ENCODE measurements around the gene CBX3.
A peak's percentile ranks its signal among the peaks of the same experiment; 100 is the strongest.

The CBX3 gene

DNA sequence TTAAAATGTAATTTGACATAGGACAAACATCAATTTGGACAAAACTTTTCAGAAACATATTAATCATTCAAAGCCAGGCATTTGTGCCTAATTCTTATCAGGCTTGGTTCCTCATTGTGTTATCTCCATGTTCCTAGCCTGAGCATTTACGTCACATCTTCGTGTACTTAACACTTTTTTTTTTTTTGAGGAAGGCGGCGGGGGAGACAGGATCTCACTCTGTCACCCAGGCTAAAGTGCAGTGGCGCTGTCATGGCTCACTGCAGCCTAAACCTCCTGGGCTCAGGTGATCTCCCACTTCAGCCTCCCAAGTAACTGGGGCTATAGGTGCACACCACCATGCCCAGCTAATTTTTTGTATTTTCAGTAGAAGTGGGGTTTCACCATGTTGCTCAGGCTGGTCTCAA is 20.8 kb upstream of the CBX3 start:
- Histone ChIP-seq H3K36me3 (ENCODE audit: insufficient read depth, low read length) (peaks cover 33% of the 10 kb centered on the region; the same call in 1 of the 2 replicates), H4K20me1 (ENCODE audit: insufficient read depth, low read length) (no peaks in the 10 kb centered on the region), H2AFZ (ENCODE audit: low read length) (no peak overlapping the region), H3K27ac (ENCODE audit: low read depth, low read length, poor library complexity, severe bottlenecking) (peak overlapping the region; percentile 59), H3K9ac (ENCODE audit: low read length) (no peak overlapping the region), H3K4me3 (ENCODE audit: low read depth, low read length, poor library complexity, severe bottlenecking) (no peak overlapping the region), H3K4me1 (ENCODE audit: insufficient read depth, low read length, severe bottlenecking) (no peaks in the 10 kb centered on the region), H3K4me2 (ENCODE audit: low read length) (no peak overlapping the region), H3K9me2 (ENCODE audit: low read depth, low read length) (no peaks in the 10 kb centered on the region), H3F3A (ENCODE audit: insufficient read depth, low read length) (peaks cover 30% of the 10 kb centered on the region), H3K79me2 (ENCODE audit: insufficient read depth, low read length) (no peaks in the 10 kb centered on the region), H3K27me3 (ENCODE audit: insufficient read depth, low read length) (no peaks in the 10 kb centered on the region), H3K9me3 (ENCODE audit: low read length) (no peaks in the 10 kb centered on the region)
- TF ChIP-seq EZH2 (IDR thresholded peaks at IDR 0.05; ENCODE audit: borderline replicate concordance, low read length): no peak
- TF ChIP-seq, protein P1, sequence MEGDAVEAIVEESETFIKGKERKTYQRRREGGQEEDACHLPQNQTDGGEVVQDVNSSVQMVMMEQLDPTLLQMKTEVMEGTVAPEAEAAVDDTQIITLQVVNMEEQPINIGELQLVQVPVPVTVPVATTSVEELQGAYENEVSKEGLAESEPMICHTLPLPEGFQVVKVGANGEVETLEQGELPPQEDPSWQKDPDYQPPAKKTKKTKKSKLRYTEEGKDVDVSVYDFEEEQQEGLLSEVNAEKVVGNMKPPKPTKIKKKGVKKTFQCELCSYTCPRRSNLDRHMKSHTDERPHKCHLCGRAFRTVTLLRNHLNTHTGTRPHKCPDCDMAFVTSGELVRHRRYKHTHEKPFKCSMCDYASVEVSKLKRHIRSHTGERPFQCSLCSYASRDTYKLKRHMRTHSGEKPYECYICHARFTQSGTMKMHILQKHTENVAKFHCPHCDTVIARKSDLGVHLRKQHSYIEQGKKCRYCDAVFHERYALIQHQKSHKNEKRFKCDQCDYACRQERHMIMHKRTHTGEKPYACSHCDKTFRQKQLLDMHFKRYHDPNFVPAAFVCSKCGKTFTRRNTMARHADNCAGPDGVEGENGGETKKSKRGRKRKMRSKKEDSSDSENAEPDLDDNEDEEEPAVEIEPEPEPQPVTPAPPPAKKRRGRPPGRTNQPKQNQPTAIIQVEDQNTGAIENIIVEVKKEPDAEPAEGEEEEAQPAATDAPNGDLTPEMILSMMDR (IDR thresholded peaks at IDR 0.05; ENCODE audit: low read length): no peak

DNA sequence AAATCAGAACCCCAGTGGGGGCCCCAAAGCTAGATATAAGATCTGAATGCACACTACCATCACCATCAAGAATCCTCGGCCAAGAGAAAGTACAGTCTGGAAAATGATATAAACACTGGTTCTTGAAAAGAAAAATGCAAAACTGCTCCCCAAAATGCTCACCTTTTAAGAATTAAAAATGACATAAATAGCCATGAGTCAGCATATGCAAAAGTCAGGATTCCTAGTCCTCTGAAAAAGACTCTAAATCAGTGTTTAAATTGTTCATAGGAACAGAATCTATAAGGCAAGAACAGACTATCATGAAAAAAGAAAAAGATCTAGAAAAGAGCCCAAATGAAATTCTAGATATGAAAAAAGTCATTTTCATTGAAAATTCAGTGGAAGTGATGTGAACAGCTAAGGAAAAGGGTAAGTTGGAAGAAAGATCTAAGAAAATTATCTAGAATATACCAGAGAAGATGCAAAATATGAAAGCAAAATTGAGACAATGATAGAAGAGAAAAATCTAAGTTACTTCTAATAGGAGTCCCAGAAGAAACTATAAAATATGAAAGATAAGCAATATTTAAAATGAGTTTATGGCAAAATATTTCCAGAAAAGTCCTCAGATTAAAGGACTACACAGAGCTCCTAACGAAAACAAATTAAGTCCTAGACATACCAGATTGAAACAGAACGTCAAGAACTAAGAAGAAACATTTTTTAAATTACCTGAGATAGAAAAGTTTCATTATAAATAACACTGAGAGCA is 19.9 kb upstream of the CBX3 start:
- Histone ChIP-seq H3K4me2 (ENCODE audit: low read length) (no peak overlapping the region), H3F3A (ENCODE audit: insufficient read depth, low read length) (peaks cover 37% of the 10 kb centered on the region), H3K27ac (ENCODE audit: low read depth, low read length, poor library complexity, severe bottlenecking) (peak overlapping the region; percentile 59), H3K36me3 (ENCODE audit: insufficient read depth, low read length) (peaks cover 34% of the 10 kb centered on the region; the same call in 1 of the 2 replicates), H3K9me3 (ENCODE audit: low read length) (no peaks in the 10 kb centered on the region), H4K20me1 (ENCODE audit: insufficient read depth, low read length) (no peaks in the 10 kb centered on the region), H2AFZ (ENCODE audit: low read length) (no peak overlapping the region), H3K9ac (ENCODE audit: low read length) (no peak overlapping the region), H3K79me2 (ENCODE audit: insufficient read depth, low read length) (no peaks in the 10 kb centered on the region), H3K9me2 (ENCODE audit: low read depth, low read length) (no peaks in the 10 kb centered on the region), H3K4me3 (ENCODE audit: low read depth, low read length, poor library complexity, severe bottlenecking) (no peak overlapping the region), H3K27me3 (ENCODE audit: insufficient read depth, low read length) (no peaks in the 10 kb centered on the region), H3K4me1 (ENCODE audit: insufficient read depth, low read length, severe bottlenecking) (no peaks in the 10 kb centered on the region)
- TF ChIP-seq, protein P1 (IDR thresholded peaks at IDR 0.05; ENCODE audit: low read length): no peak
- TF ChIP-seq EZH2 (IDR thresholded peaks at IDR 0.05; ENCODE audit: borderline replicate concordance, low read length): no peak

DNA sequence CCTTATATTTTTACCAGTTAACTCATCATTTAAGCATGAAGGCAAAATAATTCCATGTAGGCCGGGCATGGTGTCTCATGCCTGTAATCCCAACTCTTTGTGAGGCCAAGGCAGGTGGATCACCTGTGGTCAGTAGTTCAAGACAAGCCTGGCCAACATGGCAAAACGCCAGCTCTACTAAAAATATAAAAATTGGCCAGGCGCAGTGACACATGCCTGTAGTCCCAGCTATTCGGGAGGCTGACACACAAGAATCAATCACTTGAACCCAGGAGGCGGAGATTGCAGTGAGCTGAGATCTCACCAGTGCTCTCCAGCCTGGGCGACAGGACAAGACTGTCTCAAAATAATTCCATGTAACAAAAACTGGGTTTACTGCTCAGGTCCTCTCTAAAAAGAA is 19.3 kb upstream of the CBX3 start:
- Histone ChIP-seq H3K9me2 (ENCODE audit: low read depth, low read length) (no peaks in the 10 kb centered on the region), H2AFZ (ENCODE audit: low read length) (no peak overlapping the region), H3K4me2 (ENCODE audit: low read length) (no peak overlapping the region), H3K9ac (ENCODE audit: low read length) (no peak overlapping the region), H3K36me3 (ENCODE audit: insufficient read depth, low read length) (peaks cover 39% of the 10 kb centered on the region; the same call in 1 of the 2 replicates), H3K79me2 (ENCODE audit: insufficient read depth, low read length) (no peaks in the 10 kb centered on the region), H3F3A (ENCODE audit: insufficient read depth, low read length) (peaks cover 43% of the 10 kb centered on the region), H3K4me3 (ENCODE audit: low read depth, low read length, poor library complexity, severe bottlenecking) (no peak overlapping the region), H3K27ac (ENCODE audit: low read depth, low read length, poor library complexity, severe bottlenecking) (peak overlapping the region; percentile 59), H4K20me1 (ENCODE audit: insufficient read depth, low read length) (no peaks in the 10 kb centered on the region), H3K9me3 (ENCODE audit: low read length) (no peaks in the 10 kb centered on the region), H3K27me3 (ENCODE audit: insufficient read depth, low read length) (no peaks in the 10 kb centered on the region), H3K4me1 (ENCODE audit: insufficient read depth, low read length, severe bottlenecking) (no peaks in the 10 kb centered on the region)
- TF ChIP-seq, protein P1 (IDR thresholded peaks at IDR 0.05; ENCODE audit: low read length): no peak
- TF ChIP-seq EZH2 (IDR thresholded peaks at IDR 0.05; ENCODE audit: borderline replicate concordance, low read length): no peak
